ENCODE measurements around the gene TNIP1.

Gene TNIP1

DNA sequence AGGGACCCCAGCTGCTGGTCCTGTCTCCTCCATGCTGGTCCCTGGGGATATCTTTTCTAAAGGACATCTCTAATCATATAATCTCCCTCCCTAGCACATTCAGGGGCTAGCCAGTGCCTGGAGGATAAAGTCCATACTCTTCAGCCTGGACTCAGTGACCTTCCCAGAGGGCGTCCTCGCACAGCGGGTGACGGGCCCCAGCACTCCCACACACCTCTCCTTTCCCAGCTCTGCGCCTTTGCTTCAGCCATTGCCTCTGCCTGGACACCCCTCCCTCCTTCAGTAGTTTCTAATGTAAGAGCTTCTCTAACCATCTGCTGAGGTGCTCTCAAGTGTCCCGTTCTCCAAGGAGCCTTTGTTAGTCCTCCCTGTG lies 15.2 kb upstream of the TNIP1 start:
- no peak overlapping the region for H4K91ac ChIP-seq (ENCODE audit: low read depth, low read length)
- no peak overlapping the region for H2BK5ac ChIP-seq (ENCODE audit: low read depth, low read length, poor library complexity)
- peaks cover 12 to 26% of the 10 kb centered on the region in 2 experiments for H3K4me1 ChIP-seq (ENCODE audit: control insufficient read depth in 1 of 2, insufficient read depth in 2 of 2, low read length in 2 of 2)
- no peaks in the 10 kb centered on the region for H3K27me3 ChIP-seq (ENCODE audit: insufficient read depth, low read length)
- H2AK5ac ChIP-seq (ENCODE audit: low read length), result no peak overlapping the region
- H3K79me2 ChIP-seq (ENCODE audit: control insufficient read depth, insufficient read depth, low read length, poor library complexity), result no peaks in the 10 kb centered on the region
- H3K9me3 ChIP-seq (ENCODE audit: insufficient read depth, low read depth, low read length), result no peaks in the 10 kb centered on the region
- no CpG with 5 or more reads among the region's 6 CpGs for WGBS (ENCODE audit: extremely low coverage, insufficient coverage, insufficient read length)
- H3K79me1 ChIP-seq (ENCODE audit: low read length), result no peaks in the 10 kb centered on the region
- H3K18ac ChIP-seq (ENCODE audit: low read length), result no peak overlapping the region
- no peak overlapping the region for H3K9ac ChIP-seq (ENCODE audit: low read length)
- H2BK12ac ChIP-seq (ENCODE audit: low read length), result no peak overlapping the region
- no peak overlapping the region for H2BK120ac ChIP-seq (ENCODE audit: insufficient read depth, low read length, poor library complexity)
- H3K14ac ChIP-seq (ENCODE audit: low read length), result no peak overlapping the region
- no peak overlapping the region for H3K4me2 ChIP-seq (ENCODE audit: low read length)
- H3K27ac ChIP-seq (ENCODE audit: low read depth, low read length), result no peak overlapping the region
- no peak overlapping the region for H3K23ac ChIP-seq (ENCODE audit: low read length)
- H3K4ac ChIP-seq (ENCODE audit: low read depth, low read length), result no peak overlapping the region
- DNase-seq, result no peak
- H2AFZ ChIP-seq (ENCODE audit: insufficient read depth, low read length, poor library complexity), result no peak overlapping the region
- no peak overlapping the region for H4K12ac ChIP-seq (ENCODE audit: low read depth, low read length)
- peaks cover 0 to 8% of the 10 kb centered on the region in 2 experiments for H3K36me3 ChIP-seq (ENCODE audit: control insufficient read depth in 1 of 2, insufficient read depth in 2 of 2, low read length in 2 of 2)
- H3K4me3 ChIP-seq (ENCODE audit: low read depth, low read length), result no peak overlapping the region
- no peak overlapping the region for H4K8ac ChIP-seq (ENCODE audit: low read depth, low read length)

DNA sequence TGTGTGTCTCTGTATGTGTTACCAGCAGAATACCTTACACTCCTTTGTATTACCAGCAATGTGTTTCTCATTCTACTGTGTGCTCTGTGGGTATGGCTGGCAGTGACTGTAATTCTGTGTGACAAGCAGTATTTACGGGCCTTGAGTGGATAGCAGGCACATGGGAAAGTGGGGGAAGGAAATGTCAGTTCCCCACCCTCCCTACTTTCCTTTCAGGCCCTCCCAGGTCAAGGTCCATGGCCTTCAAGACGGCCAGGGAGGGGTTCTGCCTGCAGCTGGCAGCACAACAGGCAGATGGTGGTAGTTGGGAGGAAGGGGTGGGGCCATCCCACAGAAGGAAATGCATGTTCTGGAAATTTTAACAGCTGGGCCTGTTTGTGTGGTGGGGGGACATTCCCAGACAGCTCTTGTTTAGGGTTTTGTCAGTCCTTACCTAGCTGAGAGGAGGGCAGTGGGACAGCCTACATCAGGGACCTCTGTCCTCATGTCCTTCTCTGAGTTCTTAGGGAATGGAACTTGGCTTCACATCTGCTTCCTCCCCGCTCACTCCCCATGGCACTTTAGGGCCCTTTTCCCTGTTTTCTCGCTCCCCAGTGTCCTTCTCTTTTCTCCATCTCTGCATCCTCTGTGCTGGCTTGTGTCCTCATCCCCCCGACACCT lies 14.6 kb upstream of the TNIP1 start:
- no peak overlapping the region for H2BK5ac ChIP-seq (ENCODE audit: low read depth, low read length, poor library complexity)
- no peak overlapping the region for H3K4me2 ChIP-seq (ENCODE audit: low read length)
- H3K36me3 ChIP-seq (ENCODE audit: control insufficient read depth in 1 of 2, insufficient read depth in 2 of 2, low read length in 2 of 2), result peaks cover 0 to 5% of the 10 kb centered on the region in 2 experiments
- no peak overlapping the region for H2BK120ac ChIP-seq (ENCODE audit: insufficient read depth, low read length, poor library complexity)
- H3K79me2 ChIP-seq (ENCODE audit: control insufficient read depth, insufficient read depth, low read length, poor library complexity), result no peaks in the 10 kb centered on the region
- H2AK5ac ChIP-seq (ENCODE audit: low read length), result no peak overlapping the region
- H3K18ac ChIP-seq (ENCODE audit: low read length), result no peak overlapping the region
- no peak overlapping the region for H2BK12ac ChIP-seq (ENCODE audit: low read length)
- H3K9ac ChIP-seq (ENCODE audit: low read length), result no peak overlapping the region
- no peaks in the 10 kb centered on the region for H3K27me3 ChIP-seq (ENCODE audit: insufficient read depth, low read length)
- H3K4ac ChIP-seq (ENCODE audit: low read depth, low read length), result no peak overlapping the region
- no peak overlapping the region for H3K14ac ChIP-seq (ENCODE audit: low read length)
- no peaks in the 10 kb centered on the region for H3K9me3 ChIP-seq (ENCODE audit: insufficient read depth, low read depth, low read length)
- H3K79me1 ChIP-seq (ENCODE audit: low read length), result no peaks in the 10 kb centered on the region
- H4K8ac ChIP-seq (ENCODE audit: low read depth, low read length), result no peak overlapping the region
- H2AFZ ChIP-seq (ENCODE audit: insufficient read depth, low read length, poor library complexity), result no peak overlapping the region
- H3K4me1 ChIP-seq (ENCODE audit: control insufficient read depth in 1 of 2, insufficient read depth in 2 of 2, low read length in 2 of 2), result peaks cover 12 to 26% of the 10 kb centered on the region in 2 experiments
- H3K4me3 ChIP-seq (ENCODE audit: low read depth, low read length), result no peak overlapping the region
- no peak overlapping the region for H4K91ac ChIP-seq (ENCODE audit: low read depth, low read length)
- no peak overlapping the region for H4K12ac ChIP-seq (ENCODE audit: low read depth, low read length)
- no peak overlapping the region for H3K27ac ChIP-seq (ENCODE audit: low read depth, low read length)
- peak; percentile 40 to 72 for DNase-seq
- no peak overlapping the region for H3K23ac ChIP-seq (ENCODE audit: low read length)
- WGBS (ENCODE audit: extremely low coverage, insufficient coverage, insufficient read length), result no CpG with 5 or more reads among the region's 5 CpGs

DNA sequence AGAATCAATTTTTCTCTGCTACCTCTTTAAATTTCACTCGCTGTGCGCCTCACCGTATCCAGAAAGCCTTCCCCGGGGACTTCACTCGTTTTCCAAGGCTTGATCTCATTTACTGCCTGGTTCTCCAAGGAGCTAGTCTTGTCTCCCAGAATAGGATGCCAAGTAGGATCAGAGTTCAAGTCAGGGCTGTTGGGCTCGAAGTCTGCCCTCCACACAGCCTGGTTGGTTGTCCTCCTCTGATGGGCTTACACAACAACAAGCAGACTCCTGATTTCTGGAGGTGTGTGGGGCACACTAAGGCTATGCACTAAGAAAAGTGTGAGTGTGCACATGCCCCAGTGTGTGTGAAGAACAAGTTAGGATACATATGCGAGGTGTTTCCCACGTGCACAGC lies 14.0 kb upstream of the TNIP1 start:
- Histone ChIP-seq H2AK5ac (ENCODE audit: low read length) (no peak overlapping the region), H2BK12ac (ENCODE audit: low read length) (no peak overlapping the region), H3K14ac (ENCODE audit: low read length) (no peak overlapping the region), H3K23ac (ENCODE audit: low read length) (no peak overlapping the region), H3K4me3 (ENCODE audit: low read depth, low read length) (no peak overlapping the region), H3K4ac (ENCODE audit: low read depth, low read length) (no peak overlapping the region), H3K9me3 (ENCODE audit: insufficient read depth, low read depth, low read length) (no peaks in the 10 kb centered on the region), H3K18ac (ENCODE audit: low read length) (no peak overlapping the region), H3K9ac (ENCODE audit: low read length) (no peak overlapping the region), H2BK120ac (ENCODE audit: insufficient read depth, low read length, poor library complexity) (no peak overlapping the region), H3K27ac (ENCODE audit: low read depth, low read length) (no peak overlapping the region), H3K79me2 (ENCODE audit: control insufficient read depth, insufficient read depth, low read length, poor library complexity) (no peaks in the 10 kb centered on the region), H3K79me1 (ENCODE audit: low read length) (no peaks in the 10 kb centered on the region), H3K36me3 (ENCODE audit: control insufficient read depth in 1 of 2, insufficient read depth in 2 of 2, low read length in 2 of 2) (no peaks in the 10 kb centered on the region), H2AFZ (ENCODE audit: insufficient read depth, low read length, poor library complexity) (no peak overlapping the region), H3K27me3 (ENCODE audit: insufficient read depth, low read length) (no peaks in the 10 kb centered on the region), H2BK5ac (ENCODE audit: low read depth, low read length, poor library complexity) (no peak overlapping the region), H3K4me1 (ENCODE audit: control insufficient read depth in 1 of 2, insufficient read depth in 2 of 2, low read length in 2 of 2) (peaks cover 12 to 26% of the 10 kb centered on the region in 2 experiments), H4K12ac (ENCODE audit: low read depth, low read length) (no peak overlapping the region), H4K91ac (ENCODE audit: low read depth, low read length) (no peak overlapping the region), H4K8ac (ENCODE audit: low read depth, low read length) (no peak overlapping the region), H3K4me2 (ENCODE audit: low read length) (no peak overlapping the region)
- whole genome bisulfite sequencing (ENCODE audit: extremely low coverage, insufficient coverage, insufficient read length), result no CpG with 5 or more reads among the region's 8 CpGs
- DNase-seq, result peak in 1 of 2 donors; percentile 40

DNA sequence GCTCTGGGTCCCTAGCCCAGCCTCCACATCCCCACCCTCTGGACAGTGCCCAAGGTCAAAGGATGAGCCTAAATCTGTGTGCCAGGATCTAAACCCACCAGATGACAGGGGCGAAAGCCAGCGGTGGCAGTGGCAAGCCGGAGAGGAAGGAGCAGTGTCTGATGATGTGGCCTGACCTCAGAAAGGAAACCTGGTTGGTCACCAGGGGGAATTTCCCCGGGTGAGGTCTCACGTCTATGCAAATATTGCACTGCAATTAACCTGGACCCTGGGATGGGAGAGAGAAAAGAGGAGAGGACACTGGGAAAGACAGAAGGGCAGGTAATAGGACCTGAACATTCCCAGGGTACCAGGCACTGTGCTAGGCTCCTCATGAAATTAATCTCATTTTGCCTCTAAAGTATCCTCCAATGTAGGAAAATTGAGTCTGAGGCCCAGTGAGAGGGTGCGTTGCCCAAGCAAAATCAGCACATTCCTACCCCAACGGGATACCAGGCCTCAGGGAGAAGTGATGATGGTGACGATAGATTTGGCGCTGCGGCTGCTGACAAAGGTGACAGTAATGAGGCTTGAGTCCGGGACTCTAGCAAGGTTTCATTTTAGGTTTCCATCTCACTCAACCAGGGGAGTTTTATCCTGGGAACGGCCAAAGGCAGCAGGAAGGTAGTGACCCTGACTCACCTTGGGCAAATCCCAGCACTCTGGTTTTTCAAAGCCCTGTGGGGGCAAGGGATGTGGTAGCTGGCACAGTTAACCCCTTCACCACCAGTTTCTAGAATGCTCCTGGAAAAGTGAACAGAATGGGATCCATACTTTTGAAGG lies 13.4 kb upstream of the TNIP1 start:
- no peaks in the 10 kb centered on the region for H3K79me2 ChIP-seq (ENCODE audit: control insufficient read depth, insufficient read depth, low read length, poor library complexity)
- no peak overlapping the region for H2AFZ ChIP-seq (ENCODE audit: insufficient read depth, low read length, poor library complexity)
- no peak overlapping the region for H4K12ac ChIP-seq (ENCODE audit: low read depth, low read length)
- H4K91ac ChIP-seq (ENCODE audit: low read depth, low read length), result no peak overlapping the region
- H3K27me3 ChIP-seq (ENCODE audit: insufficient read depth, low read length), result no peaks in the 10 kb centered on the region
- H3K9me3 ChIP-seq (ENCODE audit: insufficient read depth, low read depth, low read length), result no peaks in the 10 kb centered on the region
- no peak overlapping the region for H4K8ac ChIP-seq (ENCODE audit: low read depth, low read length)
- no peak overlapping the region for H3K4me3 ChIP-seq (ENCODE audit: low read depth, low read length)
- peak overlapping the region; percentile 28 for H3K27ac ChIP-seq (ENCODE audit: low read depth, low read length)
- no peak overlapping the region for H3K14ac ChIP-seq (ENCODE audit: low read length)
- H2BK120ac ChIP-seq (ENCODE audit: insufficient read depth, low read length, poor library complexity), result no peak overlapping the region
- no peak overlapping the region for H3K4me2 ChIP-seq (ENCODE audit: low read length)
- peak; percentile 78 to 81 for DNase-seq
- no peak overlapping the region for H3K23ac ChIP-seq (ENCODE audit: low read length)
- no peak overlapping the region for H3K4ac ChIP-seq (ENCODE audit: low read depth, low read length)
- no peak overlapping the region for H2BK5ac ChIP-seq (ENCODE audit: low read depth, low read length, poor library complexity)
- no peaks in the 10 kb centered on the region for H3K79me1 ChIP-seq (ENCODE audit: low read length)
- no peak overlapping the region for H3K9ac ChIP-seq (ENCODE audit: low read length)
- no peak overlapping the region for H2AK5ac ChIP-seq (ENCODE audit: low read length)
- H2BK12ac ChIP-seq (ENCODE audit: low read length), result peak overlapping the region; percentile 12
- H3K18ac ChIP-seq (ENCODE audit: low read length), result no peak overlapping the region
- no peaks in the 10 kb centered on the region for H3K36me3 ChIP-seq (ENCODE audit: control insufficient read depth in 1 of 2, insufficient read depth in 2 of 2, low read length in 2 of 2)
- peaks cover 12 to 26% of the 10 kb centered on the region in 2 experiments for H3K4me1 ChIP-seq (ENCODE audit: control insufficient read depth in 1 of 2, insufficient read depth in 2 of 2, low read length in 2 of 2)
- WGBS (ENCODE audit: extremely low coverage, insufficient coverage, insufficient read length), result no CpG with 5 or more reads among the region's 12 CpGs

Data from trophoblast cell (in vitro differentiated cells and primary cell).